ENCODE data around the gene HDC.

- TF ChIP-seq, protein P1, sequence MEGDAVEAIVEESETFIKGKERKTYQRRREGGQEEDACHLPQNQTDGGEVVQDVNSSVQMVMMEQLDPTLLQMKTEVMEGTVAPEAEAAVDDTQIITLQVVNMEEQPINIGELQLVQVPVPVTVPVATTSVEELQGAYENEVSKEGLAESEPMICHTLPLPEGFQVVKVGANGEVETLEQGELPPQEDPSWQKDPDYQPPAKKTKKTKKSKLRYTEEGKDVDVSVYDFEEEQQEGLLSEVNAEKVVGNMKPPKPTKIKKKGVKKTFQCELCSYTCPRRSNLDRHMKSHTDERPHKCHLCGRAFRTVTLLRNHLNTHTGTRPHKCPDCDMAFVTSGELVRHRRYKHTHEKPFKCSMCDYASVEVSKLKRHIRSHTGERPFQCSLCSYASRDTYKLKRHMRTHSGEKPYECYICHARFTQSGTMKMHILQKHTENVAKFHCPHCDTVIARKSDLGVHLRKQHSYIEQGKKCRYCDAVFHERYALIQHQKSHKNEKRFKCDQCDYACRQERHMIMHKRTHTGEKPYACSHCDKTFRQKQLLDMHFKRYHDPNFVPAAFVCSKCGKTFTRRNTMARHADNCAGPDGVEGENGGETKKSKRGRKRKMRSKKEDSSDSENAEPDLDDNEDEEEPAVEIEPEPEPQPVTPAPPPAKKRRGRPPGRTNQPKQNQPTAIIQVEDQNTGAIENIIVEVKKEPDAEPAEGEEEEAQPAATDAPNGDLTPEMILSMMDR (IDR thresholded peaks at IDR 0.05 in 8 of 11, conservative IDR thresholded peaks at IDR 0.05 in 3 of 11), result no peak
- TF ChIP-seq POLR2AphosphoS5 (IDR thresholded peaks at IDR 0.05), result peak in 2 of 3 donors; percentile 24 to 33
These were observed 3.0 kb downstream of the HDC start for GRCh38 chr15:50262533-50262932.
